K562 (cell line): Measurements from ENCODE around the gene ENKUR. TPM values are rescaled to one million over a fixed set of nuclear protein-coding genes. Genes with fewer than 3 reads are reported as not detected.

ENCODE experiments used
- ATAC-seq: fragments of 200-7000 bp; cut with Tn5 transposase; 3 replicates; pipeline ENCODE4 v1.9.1; 2020; ENCODE audit warnings: moderate library complexity
- BruUV-seq: library from RNA; stranded (reverse); fragments of 400-500 nt; replicated peaks from 2 replicates; lab custom pipeline; 2021; lab: Mats Ljungman, UMichigan
- CTCF ChIA-PET: fragments of 300-600 bp; formaldehyde crosslinking; extraction: SDS; loops from one replicate; lab custom pipeline; 2021; ENCODE audit warnings: low intra/inter-chr PET ratio; lab: Yijun Ruan, JAX
- POLR2A ChIA-PET: fragments of 300-600, 350-650 bp; sonication (Branson Sonifier 250); formaldehyde crosslinking; extraction: SDS; loops from one replicate; lab custom pipeline; 2021; ENCODE audit warnings: antibody characterized with exemption, inconsistent platforms; lab: Yijun Ruan, JAX
- DNase-seq, 4 experiments: peaks; one replicate each; pipeline versions ENCODE4 v3.0.0 to v3.0.0-alpha.2; 2011 to 2018; ENCODE audit warnings: low spot score in 3 of 4, mixed read lengths in 3 of 4; ENCODE audit errors: extremely low read depth in 1 of 4
- FAIRE-seq: peaks from 2 replicates; lab custom pipeline; 2011; peaks lifted over from hg19 to GRCh38; lab: Jason Lieb, UNC
- H2AFZ ChIP-seq: 2 replicates; pipeline ENCODE4 v1.6.0; 2011; ENCODE audit warnings: low read depth, low read length, control low read depth, inconsistent platforms
- H3K27ac ChIP-seq: fragments of 200-600 bp; 3 replicates; pipeline ENCODE4 v1.8.0; 2011; ENCODE audit warnings: low read depth, mild to moderate bottlenecking, control low read depth, inconsistent platforms, low read length, moderate library complexity, mixed read lengths; ENCODE audit errors: extremely low read depth
- H3K27me3 ChIP-seq, 2 experiments: fragments of 300-600 bp in 1 of 2; 2 replicates in 1 of 2; 3 replicates in 1 of 2; pipeline versions ENCODE4 v1.6.0 to v1.8.0; 2011; ENCODE audit warnings: inconsistent platforms in 2 of 2, low read length in 2 of 2, mild to moderate bottlenecking in 1 of 2, mixed read lengths in 1 of 2, moderate library complexity in 1 of 2; ENCODE audit not compliant: control insufficient read depth in 2 of 2, insufficient read depth in 2 of 2
- H3K36me3 ChIP-seq: fragments of 300-600 bp; 3 replicates; pipeline ENCODE4 v1.8.0; 2011; ENCODE audit warnings: mild to moderate bottlenecking, low read length, inconsistent platforms; ENCODE audit not compliant: control insufficient read depth, insufficient read depth
- H3K4me1 ChIP-seq, 2 experiments: fragments of 200-600 bp in 1 of 2; replicated peaks in 1 of 2; 2 replicates in 1 of 2; 3 replicates in 1 of 2; pipeline versions ENCODE4 v1.5.1 to v1.8.0; 2011; ENCODE audit warnings: inconsistent platforms in 2 of 2, low read length in 2 of 2, mild to moderate bottlenecking in 1 of 2, mixed read lengths in 1 of 2, moderate library complexity in 1 of 2; ENCODE audit not compliant: control insufficient read depth in 2 of 2, insufficient read depth in 2 of 2
- H3K4me2 ChIP-seq: 2 replicates; pipeline ENCODE4 v1.6.1; 2011; ENCODE audit warnings: low read length, control low read depth, inconsistent platforms, mixed read lengths; ENCODE audit not compliant: insufficient read depth
- H3K4me3 ChIP-seq: fragments of 200-600 bp; sonication (generic), shearing (Covaris generic); 2 replicates; pipeline ENCODE4 v1.5.1; 2016; ENCODE audit warnings: control low read depth, inconsistent platforms
- H3K79me2 ChIP-seq: fragments of 200-600 bp; 3 replicates; pipeline ENCODE4 v1.8.0; 2011; ENCODE audit warnings: low read length, inconsistent platforms; ENCODE audit not compliant: control insufficient read depth, insufficient read depth
- H3K9ac ChIP-seq, 2 experiments: 2 replicates each; pipeline versions ENCODE4 v1.6.0 to v1.6.1; 2011; ENCODE audit warnings: low read depth in 2 of 2, low read length in 2 of 2, control low read depth in 1 of 2, inconsistent platforms in 1 of 2, mild to moderate bottlenecking in 1 of 2, mixed read lengths in 1 of 2; ENCODE audit not compliant: insufficient read depth in 1 of 2
- H3K9me1 ChIP-seq: one replicate; pipeline ENCODE4 v1.6.0; 2011; ENCODE audit warnings: inconsistent platforms, mild to moderate bottlenecking, low read length, moderate library complexity; ENCODE audit not compliant: control insufficient read depth, insufficient read depth
- H3K9me3 ChIP-seq: replicated peaks from 2 replicates; pipeline ENCODE4 v1.5.1; 2011; ENCODE audit warnings: low read depth, low read length, inconsistent platforms; ENCODE audit not compliant: control insufficient read depth, insufficient read depth
- H4K20me1 ChIP-seq: replicated peaks from 2 replicates; pipeline ENCODE4 v1.6.1; 2011; ENCODE audit warnings: low read length, inconsistent platforms, mixed read lengths; ENCODE audit not compliant: control insufficient read depth, insufficient read depth
- CEBPB ChIP-seq: fragments of 450-650 bp; IDR thresholded peaks from 2 replicates; pipeline ENCODE4 v1.6.1; 2016; ENCODE audit warnings: missing genetic modification characterization, missing compliant biosample characterization
- CEBPG ChIP-seq, 3 experiments: fragments of 200-800 bp in 1 of 3; sonication (Bioruptor generic) in 1 of 3; sonication (generic) in 1 of 3; formaldehyde crosslinking in 1 of 3; IDR thresholded peaks in 2 of 3; conservative IDR thresholded peaks in 1 of 3; 2 replicates each; pipeline versions ENCODE4 v1.6.1 to v1.8.0; 2016 to 2022; ENCODE audit warnings: missing compliant biosample characterization in 2 of 3, missing genetic modification characterization in 2 of 3, mild to moderate bottlenecking in 1 of 3, missing genetic modification reagents in 1 of 3
- E2F6 ChIP-seq, 2 experiments: IDR thresholded peaks; 2 replicates each; pipeline ENCODE4 v1.6.1; 2011; ENCODE audit warnings: borderline replicate concordance in 1 of 2, control low read depth in 1 of 2, low read depth in 1 of 2, low read length in 1 of 2, mild to moderate bottlenecking in 1 of 2, mixed read lengths in 1 of 2, moderate library complexity in 1 of 2; ENCODE audit not compliant: insufficient read depth in 1 of 2, insufficient read length in 1 of 2, poor library complexity in 1 of 2, severe bottlenecking in 1 of 2; ENCODE audit errors: extremely low read depth in 1 of 2
- FOXJ3 ChIP-seq: sonication (generic); formaldehyde crosslinking; IDR thresholded peaks from 2 replicates; pipeline ENCODE4 v1.4.0; 2020; ENCODE audit warnings: mild to moderate bottlenecking, missing genetic modification reagents
- MAFF ChIP-seq: IDR thresholded peaks from 2 replicates; pipeline ENCODE4 v1.6.1; 2012; ENCODE audit warnings: low read length, improper control_type of control experiment
- NFIX ChIP-seq: fragments of 250-450 bp; sonication (Bioruptor Pico); IDR thresholded peaks from 2 replicates; pipeline ENCODE4 v1.4.0; 2020; ENCODE audit warnings: low read depth, mild to moderate bottlenecking, moderate library complexity
- RUNX1 ChIP-seq: sonication (generic); IDR thresholded peaks from 2 replicates; pipeline ENCODE4 v1.6.1; 2016; ENCODE audit warnings: antibody characterized with exemption, low read depth
- TBP ChIP-seq: optimal IDR thresholded peaks from 2 replicates; pipeline ENCODE3; 2011; ENCODE audit warnings: low read depth, low read length, improper control_type of control experiment
- ZBTB40 ChIP-seq, 2 experiments: fragments of 450-650 bp in 1 of 2; sonication (generic) in 1 of 2; formaldehyde crosslinking in 1 of 2; IDR thresholded peaks; 2 replicates each; pipeline versions ENCODE4 v1.7.1 to v1.9.0; 2016 to 2022; ENCODE audit warnings: inconsistent platforms in 1 of 2, mild to moderate bottlenecking in 1 of 2, missing genetic modification reagents in 1 of 2
- WGBS: fragments of 100-300 bp; shearing (Covaris generic); methylation state at CpG from one replicate; pipeline ENCODE4 v1.1.6; 2016; ENCODE audit warnings: low coverage, mixed read lengths; ENCODE audit not compliant: insufficient coverage; ENCODE audit errors: missing lambda C conversion rate; 5-methylcytosine and 5-hydroxymethylcytosine counted together
- in situ Hi-C: fragments of 300-500 bp; cut with MboI; formaldehyde crosslinking; loops from 4 replicates; pipeline ENCODE4 v1.15.0; 2018; ENCODE audit warnings: inconsistent platforms, mixed read lengths
- intact Hi-C: fragments of 100-400 bp; cut with micrococcal nuclease; formaldehyde crosslinking; loops from 2 replicates; pipeline ENCODE4 v1.14.2; 2022
- polyA plus RNA-seq, 8 experiments: library from polyadenylated mRNA; depleted of rRNA in 4 of 8; stranded (reverse) in 5 of 8; unstranded in 3 of 8; fragments of >200 nt; fragmentation: Nextera tagmentation in 2 of 8; fragmentation: Illumina TruSeq in 1 of 8; extraction: Ambion mirVana in 2 of 8; extraction: Trizol in 1 of 8; gene quantifications; 2 replicates each; pipeline versions ENCODE4 v1.2.1 to v1.2.3, GENCODE V29; 2011 to 2014; ENCODE audit warnings: inconsistent platforms in 1 of 8, missing spikeins in 1 of 8
- total RNA-seq, 7 experiments: library from RNA; depleted of rRNA in 6 of 7; stranded (reverse); fragments of >200 nt in 6 of 7; fragmentation: Illumina TruSeq in 2 of 7; extraction: Trizol in 2 of 7; gene quantifications; 2 replicates each; pipeline versions ENCODE4 v1.2.1 to v1.2.3, GENCODE V29; 2011 to 2021; ENCODE audit warnings: low replicate concordance in 1 of 7

The ENKUR gene
- total and polyA plus RNA-seq, 9 of the 15 experiments (the other 6 are each of a cell fraction or from before 2014, with no cell fraction given), result 0.06 to 0.46 (median 0.20) TPM

- TSS peak; percentile 85 for BruUV-seq
- TF ChIP-seq NFIX (CRISPR knock-in tag), result no peak
- peak; percentile 88 for TF ChIP-seq MAFF
- TF ChIP-seq RUNX1, result no peak
- peak in 1 of 2 experiments; percentile 36 for TF ChIP-seq E2F6 (IDR thresholded peaks at IDR 0.05; ENCODE audit: borderline replicate concordance in 1 of 2, extremely low read depth in 1 of 2, insufficient read depth in 1 of 2, insufficient read length in 1 of 2, low read depth in 1 of 2, low read length in 1 of 2, poor library complexity in 1 of 2, severe bottlenecking in 1 of 2)
- TF ChIP-seq CEBPG (CRISPR knock-in tag; IDR thresholded peaks at IDR 0.05), result no peak
- peak in 1 of 2 experiments; percentile 31; a peak in 3 of 4 replicates for TF ChIP-seq CEBPG (tag; conservative IDR thresholded peaks at IDR 0.05 in 1 of 2, IDR thresholded peaks at IDR 0.05 in 1 of 2)
- TF ChIP-seq TBP, result peak; percentile 22
- TF ChIP-seq CEBPB, result 0 out of 2 replicates have a peak, but pooled peaks have one; percentile 32
- 0 out of 2 replicates have a peak, but pooled peaks have one; percentile 28 for TF ChIP-seq ZBTB40 (IDR thresholded peaks at IDR 0.05)
- TF ChIP-seq ZBTB40 (CRISPR knock-in tag; IDR thresholded peaks at IDR 0.05), result no peak
- no peak for TF ChIP-seq FOXJ3 (CRISPR knock-in tag)
These were observed 45.9 kb upstream of the ENKUR start for GRCh38 chr10:25061711-25062449.

More at GRCh38 chr10:25061711-25062449, 45.9 kb upstream of the ENKUR start:
- ChIA-PET CTCF (no interaction called here), POLR2A (interaction anchor here (0.7 to 1.1 kb wide), 3 partner anchors 15 to 194 kb away, joined by 3 to 4 read pairs (median 3); no protein-coding TSS in a partner anchor)
- Histone ChIP-seq H3K27ac (peak overlapping the region; percentile 85), H3K4me1 (peaks cover 20 to 49% of the 10 kb centered on the region in 2 experiments; a peak in 3 of 5 replicates), H3K9ac (peak overlapping the region; percentile 84 to 87), H3K9me1 (no peaks in the 10 kb centered on the region), H4K20me1 (no peaks in the 10 kb centered on the region), H3K36me3 (no peaks in the 10 kb centered on the region), H2AFZ (peak overlapping the region; percentile 94), H3K9me3 (no peaks in the 10 kb centered on the region), H3K27me3 (no peaks in the 10 kb centered on the region), H3K4me3 (peak overlapping the region; percentile 14), H3K79me2 (no peaks in the 10 kb centered on the region), H3K4me2 (peak overlapping the region; percentile 81)
- intact Hi-C loops (no loop called here), in situ Hi-C loops (no loop called here)
- peak; percentile 32 for ATAC-seq
- peak; percentile 29 to 61 (median 35) for DNase-seq
- 7% methylated on average over 11 of the region's 11 CpGs for WGBS
- FAIRE-seq, result peak; percentile 61
